ENCODE data around the gene FAAP100.
"Not testable (repeated sequence)": the region's sequence is repeated elsewhere in the genome, so short reads cannot be mapped to it uniquely, and the experiment has no call there.

FAAP100 gene

DNA sequence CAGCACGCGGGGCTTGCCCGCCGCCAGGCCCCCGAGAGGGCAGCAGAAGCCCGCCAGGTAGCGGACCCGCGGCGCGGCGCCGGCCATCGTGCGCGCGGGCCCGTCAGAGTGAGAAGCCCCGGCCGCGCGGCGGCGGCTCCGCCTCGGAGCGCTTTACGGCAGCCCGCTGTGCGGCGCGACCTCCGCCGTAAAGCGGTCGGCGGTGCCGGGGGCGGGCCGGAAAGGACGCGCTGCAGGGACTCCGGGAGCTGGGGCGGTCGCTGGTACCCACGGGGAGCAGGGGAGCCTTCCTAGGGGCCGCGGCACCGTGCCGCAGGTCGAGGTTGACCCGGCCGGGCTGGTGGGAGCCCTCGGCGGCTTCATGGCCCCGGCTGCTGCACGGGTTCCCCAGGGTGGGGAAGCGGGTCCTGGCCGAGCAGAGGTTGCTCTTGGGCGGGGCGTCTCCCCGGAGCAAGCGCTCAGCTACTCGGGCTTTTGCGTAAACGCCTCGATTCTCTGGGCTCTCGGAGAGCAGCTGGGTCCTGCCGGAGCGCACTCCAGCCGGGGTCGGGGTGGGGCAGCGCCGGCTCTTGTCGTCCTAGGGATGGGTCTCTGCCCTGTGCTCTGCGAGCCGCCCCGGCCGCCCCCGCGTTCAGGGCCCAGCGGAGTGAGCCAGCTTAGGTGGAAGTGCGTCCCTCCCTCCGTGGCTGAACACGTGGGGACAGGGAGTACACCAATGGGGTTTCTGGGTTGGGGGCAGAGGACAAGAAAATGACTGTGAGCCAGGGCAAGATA, at the start of gene FAAP100:
FAAP100 (minus strand) TSS at position 110 of the 774 bp plus-strand sequence; CDS start at position 87, 23 bp downstream.
- peak; percentile 81 for DNase-seq (ENCODE audit: low read depth)

DNA sequence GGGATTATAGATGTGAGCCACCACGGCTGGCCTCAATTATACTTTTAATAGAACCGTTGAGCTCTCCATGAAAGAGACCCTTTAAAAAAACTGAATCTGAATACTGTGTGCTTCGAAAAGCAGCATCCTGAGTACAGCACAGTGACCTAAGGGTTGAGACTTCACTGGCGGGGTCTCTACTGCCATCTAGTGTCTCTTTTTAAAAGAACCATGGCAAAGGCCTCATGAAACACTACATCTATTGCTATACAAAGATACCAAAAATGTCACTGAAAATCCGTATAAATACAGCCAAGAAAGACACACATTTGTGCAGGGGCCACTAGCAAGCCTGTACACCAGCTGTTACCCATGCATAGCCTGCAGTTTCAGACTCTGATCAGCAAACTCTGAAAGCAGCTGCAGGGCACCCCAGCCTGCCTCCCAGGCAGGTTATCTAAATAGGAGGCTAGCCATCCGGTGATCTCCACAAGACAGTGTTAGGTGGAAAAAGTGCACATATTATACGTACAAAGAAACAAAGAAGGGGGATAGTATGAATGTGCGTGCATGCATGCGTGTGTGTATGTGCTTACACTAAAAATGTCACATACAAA, 49.5 kb upstream of the FAAP100 start:
- DNase-seq (ENCODE audit: low read depth) = no peak

DNA sequence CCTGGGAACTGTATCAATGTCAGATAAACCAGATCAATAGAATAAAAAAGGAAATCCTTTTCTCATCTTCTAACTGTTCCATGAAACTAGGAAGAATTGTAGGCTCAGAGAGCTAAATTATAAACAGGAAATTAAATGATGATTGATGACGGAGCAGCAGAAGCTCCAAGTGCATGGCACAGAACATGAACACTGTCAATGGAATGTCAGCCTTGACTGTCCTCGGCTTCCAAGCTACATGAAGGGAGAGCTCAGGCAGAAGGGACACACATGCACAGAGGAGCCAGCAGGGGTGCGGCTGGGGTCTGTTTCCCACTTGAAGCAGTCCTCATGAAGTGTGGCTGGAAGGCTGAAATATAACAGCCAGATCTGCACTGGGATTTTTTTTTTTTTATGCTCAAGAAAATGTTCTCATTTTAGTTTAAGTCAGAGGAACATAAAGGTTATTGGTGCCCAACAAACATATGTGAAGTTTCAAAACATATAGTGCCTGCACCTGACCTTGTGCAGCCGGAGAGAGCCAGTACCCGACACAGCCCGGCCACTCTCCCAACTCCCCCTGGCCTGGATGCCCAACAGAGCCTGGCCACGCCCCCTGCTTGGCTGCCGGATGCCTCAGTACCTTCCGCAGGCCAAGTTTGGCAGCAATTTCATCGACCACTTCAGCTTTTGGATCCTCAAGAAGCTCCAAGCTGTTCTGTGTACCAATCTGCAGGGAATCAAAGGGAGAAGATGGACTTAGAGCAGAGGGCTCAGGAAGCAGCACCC, 47.8 kb upstream of the FAAP100 start:
- DNase-seq (ENCODE audit: low read depth) = no peak

DNA sequence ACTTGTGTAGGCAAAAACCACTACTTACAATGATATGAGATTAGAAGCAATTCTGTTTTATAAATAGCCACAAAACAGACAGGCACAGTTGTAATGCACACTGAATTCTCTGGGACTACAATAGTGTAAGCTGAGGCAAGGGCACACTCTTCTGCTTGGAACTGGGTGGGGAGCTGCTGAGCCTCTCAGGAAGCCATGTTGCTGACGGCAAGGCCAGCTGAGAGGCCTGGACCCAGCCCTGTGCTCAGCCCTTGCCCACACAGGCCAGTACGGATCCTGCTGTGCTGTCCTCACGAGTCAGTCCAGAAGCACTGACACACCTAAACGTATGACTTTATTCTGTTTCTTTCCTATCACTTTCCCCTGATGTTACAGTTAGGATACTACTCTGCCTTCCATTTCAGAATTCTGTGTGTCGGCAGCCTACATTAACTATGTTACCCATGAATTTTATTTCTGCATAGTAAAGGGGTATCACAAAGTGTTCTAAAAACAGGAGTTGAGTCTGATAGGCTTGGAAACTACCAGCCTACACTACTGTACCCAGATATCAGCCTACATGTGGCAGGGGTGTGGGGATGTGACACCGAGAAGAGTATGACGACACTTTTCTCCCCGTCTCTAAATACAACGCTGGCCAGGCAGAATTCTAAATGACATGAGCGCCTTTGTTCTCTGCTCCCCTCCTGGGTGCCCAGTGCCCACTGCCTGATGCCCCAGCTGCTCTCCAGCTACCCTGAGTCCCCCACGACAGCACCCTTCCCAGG, 41.1 kb upstream of the FAAP100 start:
- DNase-seq (ENCODE audit: low read depth) = no peak

- DNase-seq (ENCODE audit: low read depth) = no peak
These were observed 39.8 kb upstream of the FAAP100 start for GRCh38 chr17:81591971-81592370.

- DNase-seq (ENCODE audit: low read depth) = no peak
These were observed 38.0 kb upstream of the FAAP100 start for GRCh38 chr17:81590121-81590520.

- DNase-seq (ENCODE audit: low read depth) = no peak
These were observed 37.5 kb upstream of the FAAP100 start for GRCh38 chr17:81589612-81590011.

DNA sequence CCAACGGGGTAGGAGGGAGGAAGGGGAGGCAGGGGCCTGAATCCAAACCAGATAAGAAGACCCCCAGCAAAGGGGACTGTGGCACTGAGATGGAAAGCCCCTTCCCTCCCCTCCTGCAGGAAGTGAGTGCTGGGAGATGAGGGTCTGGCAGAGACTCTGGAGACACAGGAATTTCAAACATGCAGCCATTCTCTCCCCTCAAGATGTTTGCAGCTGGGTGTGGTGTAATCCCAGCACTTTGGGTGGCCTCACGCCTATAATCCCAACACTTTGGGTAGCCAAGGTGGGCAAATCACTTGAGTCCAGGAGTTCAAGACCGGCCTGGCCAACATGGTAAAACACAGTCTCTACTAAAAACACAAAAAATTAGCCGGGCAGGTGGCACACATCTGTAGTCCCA, 33.9 kb upstream of the FAAP100 start:
- DNase-seq (ENCODE audit: low read depth) = no peak

- DNase-seq (ENCODE audit: low read depth) = not testable (repeated sequence)
These were observed 32.6 kb upstream of the FAAP100 start for GRCh38 chr17:81584771-81585170.

- no peak for DNase-seq (ENCODE audit: low read depth)
These were observed 31.6 kb upstream of the FAAP100 start for GRCh38 chr17:81583589-81584342.

GRCh38 chr17:81582749-81583148, 30.6 kb upstream of the FAAP100 start:
- no peak for DNase-seq (ENCODE audit: low read depth)

- no peak for DNase-seq (ENCODE audit: low read depth)
These were observed 30.2 kb upstream of the FAAP100 start for GRCh38 chr17:81582341-81582740.

DNA sequence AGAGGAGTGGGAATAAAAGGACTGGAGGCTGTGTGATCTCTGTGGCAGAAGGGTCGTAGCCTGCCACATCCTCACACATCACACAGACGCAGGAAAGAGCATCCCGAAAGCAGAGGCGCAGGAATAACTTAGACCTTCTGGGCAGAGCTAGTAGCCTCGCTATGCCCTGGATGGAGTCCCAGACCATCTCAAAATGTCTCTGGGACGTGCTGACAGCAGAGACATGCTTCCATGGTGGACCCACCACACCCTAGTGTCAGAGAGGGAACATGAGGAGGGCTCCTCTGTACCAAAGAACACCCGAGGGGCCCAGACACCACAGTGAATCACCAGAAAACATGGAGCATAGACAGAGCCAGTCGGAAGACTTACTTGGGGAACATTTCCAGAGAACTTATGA, 29.6 kb upstream of the FAAP100 start:
- DNase-seq (ENCODE audit: low read depth) = no peak

DNA sequence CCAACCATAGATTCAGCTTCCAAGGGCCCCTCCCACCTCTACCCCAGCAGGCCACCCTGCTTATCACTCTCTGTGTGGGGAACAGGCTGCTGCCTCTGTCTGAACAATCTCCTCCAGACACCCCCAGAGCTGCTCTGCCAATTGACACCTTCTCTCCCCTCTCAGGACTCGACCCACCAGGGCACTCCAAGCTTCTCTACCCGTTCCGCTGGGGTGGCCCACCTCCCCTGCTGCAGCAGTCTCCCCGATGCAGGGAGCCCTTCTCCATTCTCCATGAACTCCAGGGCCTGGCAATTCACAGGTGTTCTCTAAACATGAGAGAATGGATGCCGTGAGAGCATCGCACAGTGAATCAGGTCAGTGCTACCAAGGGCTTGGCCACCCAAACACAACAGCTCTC, 28.3 kb upstream of the FAAP100 start:
- no peak for DNase-seq (ENCODE audit: low read depth)

GRCh38 chr17:81579821-81580321, 27.7 kb upstream of the FAAP100 start:
- DNase-seq (ENCODE audit: low read depth) = no peak

DNA sequence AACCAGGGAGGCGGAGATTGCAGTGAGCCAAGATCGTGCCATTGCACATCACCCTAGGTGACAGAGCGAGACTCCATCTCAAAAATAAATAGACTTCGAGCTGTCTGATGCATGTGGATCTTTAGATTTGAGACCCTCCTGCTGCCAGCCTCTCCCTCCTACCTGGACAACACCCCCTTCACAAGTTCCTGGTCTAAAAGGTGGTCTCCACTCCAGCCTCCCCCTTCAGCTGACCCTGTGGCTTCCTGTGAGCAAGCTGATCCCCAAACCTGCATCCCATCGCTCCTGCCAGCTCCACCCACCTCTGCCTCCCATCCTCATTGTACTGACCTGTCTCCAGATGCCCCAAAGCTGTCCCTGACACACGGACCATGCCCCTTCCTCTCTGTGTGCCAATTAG, 27.1 kb upstream of the FAAP100 start:
- DNase-seq (ENCODE audit: low read depth) = no peak

DNA sequence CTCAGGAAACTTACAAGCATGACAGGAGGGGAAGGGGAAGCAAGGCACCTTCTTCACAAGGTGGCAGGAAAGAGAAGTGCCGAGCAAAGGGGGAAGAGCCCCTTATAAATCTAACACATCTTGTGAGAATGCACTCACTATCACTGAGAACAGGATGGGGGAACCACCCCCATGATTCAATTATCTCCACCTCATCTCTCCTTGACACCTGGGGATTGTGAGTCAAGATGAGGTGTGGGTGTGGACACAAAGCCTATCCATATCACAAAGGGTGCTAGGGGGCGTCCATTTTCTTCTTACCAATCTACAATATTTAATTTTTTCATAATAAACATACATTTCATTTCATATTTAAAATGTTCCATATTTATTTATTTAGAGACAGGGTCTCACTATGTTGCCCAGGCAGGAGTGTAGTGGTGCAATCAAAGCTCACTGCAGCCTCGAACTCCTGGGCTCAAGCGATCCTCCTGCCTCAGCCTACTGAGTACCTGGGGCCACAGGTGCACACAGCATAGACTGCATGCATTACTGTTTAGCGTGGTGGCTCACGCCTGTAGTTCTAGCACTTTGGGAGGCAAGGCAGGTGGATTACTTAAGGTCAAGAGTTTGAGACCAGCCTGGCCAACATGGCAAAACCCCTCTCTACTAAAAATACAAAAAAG, 26.5 kb upstream of the FAAP100 start:
- no peak for DNase-seq (ENCODE audit: low read depth)

- DNase-seq (ENCODE audit: low read depth) = no peak
These were observed 25.9 kb upstream of the FAAP100 start for GRCh38 chr17:81578038-81578441.

- no peak for DNase-seq (ENCODE audit: low read depth)
These were observed 25.3 kb upstream of the FAAP100 start for GRCh38 chr17:81577278-81578000.

All from stimulated activated CD8-positive, alpha-beta memory T cell treated with anti-CD3 and anti-CD28 coated beads, Interleukin-12 subunit alpha, Interleukin-12 subunit beta, amount 100 ng/mL, for 4 hours (primary cell).